H1 (cell line): Measurements from ENCODE around the gene ZSCAN22. TPM values are rescaled to one million over a fixed set of nuclear protein-coding genes. Genes with fewer than 3 reads are reported as not detected.

Source experiments
- ATF2 ChIP-seq: IDR thresholded peaks from 2 replicates; pipeline ENCODE4 v1.6.1; 2012; ENCODE audit warnings: low read length, inconsistent platforms
- BACH1 ChIP-seq: IDR thresholded peaks from 2 replicates; pipeline ENCODE4 v1.6.1; 2012; ENCODE audit warnings: low read length, improper control_type of control experiment
- BRCA1 ChIP-seq: IDR thresholded peaks from 2 replicates; pipeline ENCODE4 v1.6.1; 2012; ENCODE audit warnings: low read depth, low read length, improper control_type of control experiment
- CHD1 ChIP-seq: IDR thresholded peaks from 2 replicates; pipeline ENCODE4 v1.6.1; 2012; ENCODE audit warnings: low read depth, low read length, improper control_type of control experiment
- CHD2 ChIP-seq: IDR thresholded peaks from 2 replicates; pipeline ENCODE4 v1.6.1; 2012; ENCODE audit warnings: low read length, improper control_type of control experiment
- CREB1 ChIP-seq: IDR thresholded peaks from 2 replicates; pipeline ENCODE4 v1.6.1; 2012; ENCODE audit warnings: inconsistent platforms
- E2F6 ChIP-seq: IDR thresholded peaks from 2 replicates; pipeline ENCODE4 v1.6.1; 2012; ENCODE audit warnings: inconsistent platforms
- FOSL1 ChIP-seq: IDR thresholded peaks from 2 replicates; pipeline ENCODE4 v1.6.1; 2011; ENCODE audit warnings: mild to moderate bottlenecking, low read depth, low read length, moderate library complexity; ENCODE audit not compliant: insufficient read depth
- GABPA ChIP-seq: IDR thresholded peaks from 2 replicates; pipeline ENCODE4 v1.6.1; 2011; ENCODE audit warnings: mild to moderate bottlenecking, low read length, moderate library complexity, borderline replicate concordance; ENCODE audit not compliant: insufficient read depth
- GTF2F1 ChIP-seq: IDR thresholded peaks from 2 replicates; pipeline ENCODE4 v1.6.1; 2012; ENCODE audit warnings: low read depth, low read length, improper control_type of control experiment, borderline replicate concordance
- JUND ChIP-seq: IDR thresholded peaks from 2 replicates; pipeline ENCODE4 v1.6.1; 2011; ENCODE audit warnings: mild to moderate bottlenecking, improper control_type of control experiment, low read length
- KDM4A ChIP-seq: IDR thresholded peaks from one replicate; pipeline ENCODE4 v1.7.1; 2012; ENCODE audit warnings: low read depth, mild to moderate bottlenecking, moderate library complexity, low read length, inconsistent platforms; ENCODE audit not compliant: severe bottlenecking
- MAX ChIP-seq: IDR thresholded peaks from 2 replicates; pipeline ENCODE4 v1.6.1; 2012; ENCODE audit warnings: inconsistent platforms
- PHF8 ChIP-seq: fragments of 200-600 bp; sonication (generic); conservative IDR thresholded peaks from 2 replicates; pipeline ENCODE4 v1.7.1; 2012; ENCODE audit warnings: low read depth, mild to moderate bottlenecking, inconsistent platforms, low read length, moderate library complexity
- POLR2A ChIP-seq, 2 experiments: IDR thresholded peaks; 1 replicate in 1 of 2; 2 replicates in 1 of 2; pipeline ENCODE4 v1.6.1; 2011; ENCODE audit warnings: low read depth in 2 of 2, low read length in 2 of 2, mild to moderate bottlenecking in 2 of 2; ENCODE audit errors: control extremely low read depth in 1 of 2
- POU5F1 ChIP-seq: IDR thresholded peaks from 2 replicates; pipeline ENCODE4 v1.6.1; 2011; ENCODE audit warnings: low read depth, mild to moderate bottlenecking, low read length, moderate library complexity
- SIRT6 ChIP-seq: IDR thresholded peaks from one replicate; pipeline ENCODE4 v1.7.1; 2012; ENCODE audit warnings: low read length, inconsistent platforms
- SIX5 ChIP-seq: IDR thresholded peaks from 2 replicates; pipeline ENCODE4 v1.6.1; 2011; ENCODE audit warnings: mild to moderate bottlenecking, low read depth, low read length
- SP1 ChIP-seq: IDR thresholded peaks from 2 replicates; pipeline ENCODE4 v1.6.1; 2011; ENCODE audit warnings: low read depth, low read length
- TAF7 ChIP-seq: optimal IDR thresholded peaks from 2 replicates; pipeline ENCODE3; 2011; ENCODE audit warnings: low read depth, mild to moderate bottlenecking, inconsistent platforms, low read length, moderate library complexity, borderline replicate concordance
- TBP ChIP-seq: IDR thresholded peaks from 2 replicates; pipeline ENCODE4 v1.6.1; 2011; ENCODE audit warnings: low read depth, low read length, improper control_type of control experiment
- polyA plus RNA-seq, 7 experiments: library from polyadenylated mRNA; depleted of rRNA in 3 of 7; stranded (reverse) in 5 of 7; unstranded in 2 of 7; fragments of >200 nt in 5 of 7; fragments of 200-250 nt in 2 of 7; gene quantifications; 1 replicate in 5 of 7; 2 replicates in 1 of 7; 4 replicates in 1 of 7; pipeline versions ENCODE4 v1.2.1 to v1.2.3, GENCODE V29; 2011 to 2013; ENCODE audit warnings: missing spikeins in 2 of 7, mixed read lengths in 2 of 7
- total RNA-seq: library from RNA; stranded (reverse); fragmentation: NEBNext Ultra II Directional; extraction: Animal tissue kit (Norgen Biotek cat#: 25700); gene quantifications from 2 replicates; pipeline ENCODE4 v1.2.1, GENCODE V29; 2021
- TF ChIP-seq, protein P1 (sequence below): IDR thresholded peaks from 2 replicates; pipeline ENCODE4 v1.6.1; 2011; ENCODE audit warnings: low read length, improper control_type of control experiment

ZSCAN22 gene
- total and polyA plus RNA-seq, 2 of the 8 experiments (the other 6 are each of a cell fraction or from before 2014, with no cell fraction given), result 3.2 to 3.3 TPM

GRCh38 chr19:58380662-58381459, 54.1 kb downstream of the ZSCAN22 start, which contains the start of gene ZNF837 (continued):
- peak; percentile 99 for TF ChIP-seq GABPA
- TF ChIP-seq KDM4A, result peak; percentile 84
- peak; percentile 59; the same call in 1 of the 2 replicates for TF ChIP-seq GTF2F1
- TF ChIP-seq CHD2, result peak; percentile 85
- peak; percentile 83 for TF ChIP-seq CREB1
- TF ChIP-seq, protein P1, sequence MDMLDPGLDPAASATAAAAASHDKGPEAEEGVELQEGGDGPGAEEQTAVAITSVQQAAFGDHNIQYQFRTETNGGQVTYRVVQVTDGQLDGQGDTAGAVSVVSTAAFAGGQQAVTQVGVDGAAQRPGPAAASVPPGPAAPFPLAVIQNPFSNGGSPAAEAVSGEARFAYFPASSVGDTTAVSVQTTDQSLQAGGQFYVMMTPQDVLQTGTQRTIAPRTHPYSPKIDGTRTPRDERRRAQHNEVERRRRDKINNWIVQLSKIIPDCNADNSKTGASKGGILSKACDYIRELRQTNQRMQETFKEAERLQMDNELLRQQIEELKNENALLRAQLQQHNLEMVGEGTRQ, result peak; percentile 3; the same call in 1 of the 2 replicates
- no peak for TF ChIP-seq TAF7
- peak; percentile 86 for TF ChIP-seq TBP
- TF ChIP-seq POLR2A (IDR thresholded peaks at IDR 0.05; ENCODE audit: control extremely low read depth in 1 of 2, low read depth in 2 of 2, low read length in 2 of 2), result peak; percentile 89 to 92
- no peak for TF ChIP-seq CHD1
- TF ChIP-seq E2F6, result peak; percentile 85
- peak; percentile 71 for TF ChIP-seq SIX5
- TF ChIP-seq FOSL1, result no peak
- no peak; the same call in 1 of the 2 replicates for TF ChIP-seq ATF2
- no peak for TF ChIP-seq SIRT6
- no peak for TF ChIP-seq POU5F1
- peak; percentile 86 for TF ChIP-seq MAX
- TF ChIP-seq JUND, result no peak
- TF ChIP-seq PHF8, result peak; percentile 100
- TF ChIP-seq BRCA1, result no peak
- peak; percentile 72 for TF ChIP-seq BACH1
- peak; percentile 98 for TF ChIP-seq SP1
